HG03139 (cell line): ENCODE data around the gene SLC25A41.

ENCODE experiments used
- ATAC-seq: cut with Tn5 transposase; IDR thresholded peaks from one replicate; pipeline ENCODE4 v1.9.1; 2021; ENCODE audit not compliant: unreplicated experiment

SLC25A41 gene

GRCh38 chr19:6460099-6460884 lies 26.7 kb upstream of the SLC25A41 start:
- ATAC-seq, result peak; percentile 59

DNA sequence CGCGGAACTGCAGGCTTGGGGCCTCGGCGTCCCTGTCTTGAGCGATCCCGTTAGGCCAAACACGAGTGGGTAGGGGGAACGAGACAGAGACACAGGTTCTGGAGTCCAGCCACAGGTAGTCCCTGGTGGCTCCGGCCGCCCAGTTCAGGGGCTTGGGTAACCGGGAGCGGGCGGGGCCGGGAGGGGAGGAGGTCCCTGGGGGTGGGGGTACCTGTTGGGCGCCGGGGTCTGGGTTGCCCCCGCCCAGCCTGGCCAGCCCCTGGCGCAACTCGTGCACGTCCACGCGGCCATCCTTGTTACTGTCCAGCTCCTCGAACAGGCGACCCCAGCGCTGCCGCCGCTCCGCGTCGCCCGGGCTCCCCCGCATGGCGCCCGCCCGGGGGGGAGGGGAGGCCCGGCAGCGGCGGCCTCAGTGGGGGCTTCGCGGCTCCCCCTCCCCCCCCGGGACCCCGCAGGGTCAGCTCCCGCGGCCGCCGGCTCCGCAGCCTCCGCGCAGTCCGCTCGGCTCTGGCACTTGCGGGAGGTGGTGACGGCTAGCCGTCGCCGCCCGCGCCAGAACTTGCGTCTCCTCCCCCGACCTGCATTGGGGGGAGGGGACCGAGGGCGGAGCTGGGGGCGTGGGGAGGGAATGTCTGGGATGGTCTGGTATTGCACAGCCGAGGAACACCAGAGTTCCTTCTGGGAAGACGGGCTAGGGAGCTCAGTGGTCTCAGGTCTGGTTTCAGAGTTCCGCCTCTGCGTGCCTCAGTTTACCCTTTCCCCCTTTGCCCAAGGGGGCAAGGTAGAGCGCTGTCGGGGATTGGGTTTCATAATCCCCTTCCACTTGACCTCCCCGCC lies 25.9 kb upstream of the SLC25A41 start, which contains the start of gene SLC25A23:
Gene SLC25A23, minus strand, starts transcription at position 531 of the 837 bp plus-strand sequence. Its CDS starts 164 bp downstream, at position 367.
- ATAC-seq, result peak; percentile 24

DNA sequence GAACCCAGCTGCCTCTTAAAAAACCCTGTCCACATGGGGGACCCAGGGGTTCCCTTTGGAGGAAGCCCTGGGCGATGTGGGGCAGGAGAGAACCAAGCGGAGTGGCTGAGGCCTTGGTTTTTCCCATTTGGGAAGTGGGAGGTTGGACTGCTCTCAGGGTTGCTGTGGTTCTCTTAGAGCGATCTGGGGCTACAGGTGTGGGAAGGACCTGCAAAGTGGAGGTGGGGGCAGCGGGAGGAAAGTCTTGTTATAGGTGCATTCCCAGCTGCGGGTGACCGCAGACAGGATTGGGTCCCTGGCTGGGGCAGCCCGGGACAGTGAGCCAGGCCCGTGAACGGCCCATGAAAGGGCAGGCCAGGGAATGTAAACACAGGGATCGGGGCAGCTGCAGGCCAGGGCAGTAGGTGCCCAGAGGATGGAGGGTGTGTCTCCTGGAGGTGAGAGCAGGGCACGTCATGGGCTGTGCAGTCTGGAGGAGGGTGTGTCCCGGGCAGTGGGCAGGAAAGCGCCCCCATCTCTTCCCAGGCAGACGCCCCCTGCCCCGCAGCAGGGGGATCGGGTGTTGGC lies 25.2 kb upstream of the SLC25A41 start:
- no peak for ATAC-seq

DNA sequence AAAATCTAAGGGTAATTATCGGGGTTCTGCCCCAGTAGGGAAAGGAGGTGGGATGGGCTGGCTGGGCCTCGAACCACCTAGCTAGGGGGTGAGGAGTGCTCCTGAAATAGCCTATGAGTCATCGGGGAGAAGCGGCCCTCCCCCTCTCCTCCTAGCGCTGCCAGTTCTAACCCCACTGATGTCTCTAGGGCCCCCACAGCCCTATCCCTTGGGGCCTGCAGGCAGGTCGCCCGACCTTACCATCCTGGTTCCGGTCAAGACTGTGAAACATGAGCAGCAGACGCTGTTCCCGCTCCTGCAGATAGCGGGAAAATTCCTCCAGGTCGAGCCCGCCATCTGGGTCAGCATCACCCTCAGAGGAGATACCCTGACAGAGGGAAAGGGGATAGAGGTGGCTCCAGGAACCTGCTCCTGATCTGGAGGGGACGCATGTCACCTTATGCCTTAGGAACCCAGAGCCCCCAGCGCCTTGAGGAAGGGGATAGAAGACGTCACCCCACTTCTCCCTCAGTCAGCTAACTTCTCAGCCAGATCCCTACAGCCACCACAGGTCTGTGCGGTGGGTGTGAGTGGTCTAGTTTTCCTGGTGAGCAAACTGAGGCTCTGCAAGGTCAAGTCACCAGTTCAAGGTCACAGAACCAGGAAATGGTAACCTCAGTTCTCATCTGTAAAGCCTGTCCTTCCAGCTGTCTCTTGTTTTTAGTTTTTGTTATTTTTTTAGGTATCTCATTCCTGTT lies 24.6 kb upstream of the SLC25A41 start:
- ATAC-seq, result no peak

DNA sequence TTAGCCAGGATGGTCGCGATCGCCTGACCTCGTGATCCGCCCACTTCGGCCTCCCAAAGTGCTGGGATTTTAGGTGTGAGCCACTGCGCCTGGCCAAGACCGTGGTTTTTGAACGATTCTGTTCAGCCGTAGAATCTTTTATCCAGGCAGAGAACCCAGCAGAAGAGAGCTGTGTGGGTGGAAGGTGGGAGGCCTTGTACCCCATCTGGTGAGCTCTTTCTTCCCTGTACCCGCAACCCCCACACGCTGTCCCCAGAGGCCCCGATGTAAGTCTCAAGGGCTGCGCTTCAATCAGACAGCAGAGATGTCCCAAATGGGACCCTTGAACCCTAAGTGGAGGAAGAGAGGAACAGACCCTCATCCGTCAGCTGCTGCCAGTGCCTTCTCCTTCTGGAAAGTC lies 22.4 kb upstream of the SLC25A41 start:
- ATAC-seq, result no peak

DNA sequence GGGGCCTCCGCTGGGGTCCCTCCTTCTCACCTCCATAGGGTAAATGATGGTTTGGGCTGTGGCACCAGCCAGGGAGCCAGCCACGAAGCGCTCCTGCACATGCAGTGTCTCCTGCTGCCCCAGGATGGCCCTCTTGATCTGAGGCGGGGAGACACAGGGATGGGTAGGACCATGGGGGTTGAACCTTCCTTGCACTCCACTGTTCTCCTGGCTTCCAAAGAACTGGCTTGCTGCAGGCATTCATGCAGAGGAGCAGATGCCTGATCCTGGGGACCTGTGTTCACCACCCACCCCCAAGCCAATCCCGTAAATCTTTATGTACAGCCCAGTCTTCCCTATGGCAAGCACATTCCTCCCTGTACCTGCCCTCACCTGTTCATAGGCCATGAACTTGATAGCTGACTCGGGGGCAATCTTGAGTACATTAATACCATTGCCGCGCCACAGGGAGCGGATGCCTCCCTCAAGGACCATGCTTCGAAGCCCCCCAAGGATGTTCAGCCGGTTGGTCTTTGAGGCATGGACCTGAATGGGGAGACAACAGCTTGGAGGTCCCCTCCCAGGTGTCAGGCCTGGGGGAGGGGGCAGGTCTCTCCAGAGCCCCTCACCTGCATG lies 20.5 kb upstream of the SLC25A41 start:
- ATAC-seq, result no peak

DNA sequence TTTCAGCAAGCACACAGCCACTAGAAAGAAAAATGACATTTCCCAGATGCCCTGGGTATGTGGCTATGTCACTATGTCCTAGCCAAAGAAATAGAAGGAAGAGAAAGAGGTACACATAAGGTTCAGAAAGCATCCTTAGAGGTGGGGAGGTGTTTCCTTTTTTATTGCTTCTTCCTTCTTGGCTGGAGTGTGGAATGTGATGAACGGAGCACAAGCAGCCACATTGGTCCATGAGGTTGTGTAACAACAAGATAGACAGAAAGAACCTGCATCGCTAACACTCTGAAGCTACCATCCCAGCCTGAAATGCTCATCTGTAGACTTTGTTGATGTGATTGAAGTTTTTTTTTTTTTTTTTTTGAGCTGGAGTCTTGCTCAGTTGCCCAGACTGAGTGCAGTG lies 19.3 kb upstream of the SLC25A41 start:
- no peak for ATAC-seq

DNA sequence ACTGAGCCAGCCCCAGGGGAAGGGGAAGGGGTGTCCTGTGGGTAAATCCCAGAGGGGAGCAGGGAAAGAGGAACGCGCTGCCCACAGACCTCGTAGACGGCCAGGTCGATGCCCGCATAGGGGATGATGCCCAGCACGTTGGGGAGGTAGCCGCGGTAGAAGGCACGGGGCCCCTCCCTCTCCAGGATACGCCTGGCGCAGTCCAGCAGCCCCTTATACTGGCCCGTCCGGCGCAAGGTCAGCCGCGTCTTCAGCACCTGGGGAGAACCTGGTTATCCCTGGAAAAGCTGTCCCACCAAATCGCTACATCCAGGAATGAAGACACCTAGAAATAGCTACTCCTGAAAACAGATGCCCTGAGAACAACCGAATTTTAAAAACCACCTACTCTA lies 18.7 kb upstream of the SLC25A41 start:
- no peak for ATAC-seq

GRCh38 chr19:6451583-6452222 lies 18.1 kb upstream of the SLC25A41 start:
- no peak for ATAC-seq

DNA sequence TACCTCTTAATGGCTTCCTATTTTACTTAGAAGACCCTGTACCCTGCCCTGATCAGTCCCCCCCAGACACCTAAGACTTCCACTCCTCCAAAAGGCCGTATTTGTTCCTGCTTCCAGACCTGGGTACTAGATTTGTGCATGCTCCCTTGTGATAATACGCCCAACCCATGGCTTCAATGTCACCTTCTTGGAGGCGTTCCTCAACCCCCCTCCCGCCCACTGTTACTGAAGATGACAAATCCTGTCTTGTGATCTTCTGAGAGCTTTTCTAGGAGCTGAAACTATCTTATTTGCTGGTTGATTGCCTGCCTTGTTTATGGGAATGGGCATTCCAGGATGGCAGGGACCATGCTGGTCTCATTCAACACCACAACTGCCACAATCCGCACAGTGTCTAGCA lies 16.6 kb upstream of the SLC25A41 start:
- no peak for ATAC-seq

DNA sequence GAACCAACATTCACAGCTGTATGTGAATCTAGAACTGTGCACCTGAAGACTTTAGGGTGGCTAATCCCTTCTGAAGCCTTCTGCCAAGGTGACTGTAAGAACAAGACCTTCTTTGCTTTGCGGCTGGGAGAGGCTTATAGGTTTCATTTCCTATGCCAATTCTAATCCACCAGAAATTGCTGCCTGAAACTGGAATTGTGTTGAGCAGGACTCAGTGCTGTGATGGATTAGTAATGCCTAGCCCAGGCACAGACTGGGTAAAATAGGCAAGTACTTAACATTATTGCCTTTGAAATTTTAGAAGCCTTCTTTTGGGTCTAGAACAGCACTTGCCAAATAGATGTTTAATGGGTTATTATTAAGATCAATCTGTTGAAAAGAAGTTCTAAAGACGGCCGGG lies 14.5 kb upstream of the SLC25A41 start:
- no peak for ATAC-seq

GRCh38 chr19:6446452-6446851 lies 12.9 kb upstream of the SLC25A41 start:
- no peak for ATAC-seq

- ATAC-seq, result no peak
Measured at GRCh38 chr19:6443986-6444385, 10.4 kb upstream of the SLC25A41 start.

- ATAC-seq, result no peak
Measured at GRCh38 chr19:6442087-6442688, 8.6 kb upstream of the SLC25A41 start.

DNA sequence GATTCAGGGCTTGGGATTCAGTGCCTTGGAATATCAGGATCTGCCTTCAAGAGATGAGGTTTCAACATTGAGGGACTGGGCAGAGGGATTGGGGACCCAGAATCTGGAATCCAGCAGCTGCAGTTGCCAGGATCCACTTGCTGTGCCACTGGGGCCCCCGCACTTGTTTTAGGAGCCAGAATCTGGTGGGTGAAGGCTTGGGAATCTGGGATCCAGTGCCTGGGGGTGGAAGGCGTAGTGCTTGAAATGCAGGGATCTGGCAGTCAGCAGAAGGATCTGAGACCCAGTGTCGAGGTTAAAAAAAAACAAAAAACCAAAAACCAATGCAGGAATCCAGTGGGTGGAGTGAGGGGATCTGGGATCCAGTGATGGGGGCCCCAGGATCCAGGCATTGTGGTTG lies 7.3 kb upstream of the SLC25A41 start:
- no peak for ATAC-seq

- no peak for ATAC-seq
Measured at GRCh38 chr19:6439743-6440142, 6.2 kb upstream of the SLC25A41 start.

DNA sequence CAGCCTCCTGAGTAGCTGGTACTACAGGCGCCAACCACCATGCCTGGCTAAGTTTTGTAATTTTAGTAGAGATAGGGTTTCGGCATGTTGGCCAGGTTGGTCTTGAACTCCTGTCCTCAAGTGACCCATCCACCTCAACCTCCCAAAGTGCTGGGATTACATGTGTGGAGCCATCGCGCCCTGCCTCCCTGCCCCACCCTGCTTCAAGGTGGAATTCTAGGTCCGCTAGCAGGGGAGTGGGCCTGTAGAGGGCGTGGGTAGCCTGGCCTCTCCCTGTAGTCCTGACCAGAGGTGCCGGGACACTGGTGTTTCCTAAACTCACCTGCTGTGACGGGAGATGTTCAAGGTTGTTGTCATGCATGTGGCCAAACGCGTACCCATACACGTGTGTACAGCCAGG lies 398 bp downstream of the SLC25A41 start:
- ATAC-seq, result no peak

- no peak for ATAC-seq
Measured at GRCh38 chr19:6431891-6432290, 1.7 kb downstream of the SLC25A41 start.

DNA sequence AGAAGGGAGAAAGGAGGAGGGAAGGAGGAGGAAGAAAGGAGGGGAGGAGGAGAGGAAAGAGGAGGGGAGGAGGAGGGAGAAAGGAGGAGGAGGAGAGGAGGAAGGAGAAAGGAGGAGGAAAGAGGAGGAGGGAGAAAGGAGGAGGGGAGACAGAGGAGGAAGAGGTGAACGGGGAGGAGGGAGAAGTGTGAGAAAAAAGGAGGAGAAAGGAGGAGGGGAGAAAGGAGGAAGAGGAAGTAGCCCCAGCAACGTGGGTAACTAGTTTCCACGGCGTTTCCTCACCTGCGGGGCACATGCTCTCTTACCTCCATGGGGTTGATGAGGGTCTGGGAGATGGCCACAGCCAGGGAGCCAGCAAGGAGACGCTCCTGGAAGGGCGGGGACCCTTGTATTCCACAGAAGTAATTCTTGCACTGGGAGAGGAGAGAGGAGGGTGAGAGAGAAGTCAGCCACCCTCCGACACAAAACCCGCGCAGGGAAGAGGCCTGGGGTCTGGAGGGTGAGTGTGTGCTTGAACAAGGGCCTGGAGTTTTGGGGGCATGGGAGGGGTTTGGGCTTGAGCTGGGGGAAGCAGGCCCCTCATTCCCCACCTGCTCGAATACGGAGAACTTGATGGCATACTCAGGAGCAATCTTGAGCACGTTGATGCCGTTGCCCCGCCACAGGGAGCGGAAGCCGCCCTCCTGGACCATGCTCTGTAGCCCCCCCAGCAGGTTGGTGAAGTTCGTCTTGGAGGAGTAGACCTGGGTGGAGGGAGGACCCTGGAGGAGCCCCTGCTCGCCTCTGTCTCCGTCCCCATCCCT lies 3.9 kb downstream of the SLC25A41 start:
- ATAC-seq, result no peak
